H1 (cell line): ENCODE measurements around the gene SERAC1.

Experiments
- ATF3 ChIP-seq: IDR thresholded peaks from 2 replicates; pipeline ENCODE4 v1.6.1; 2011; ENCODE audit warnings: low read depth, mild to moderate bottlenecking, low read length; ENCODE audit not compliant: insufficient read depth
- BCL11A ChIP-seq, 2 experiments: IDR thresholded peaks; one replicate each; pipeline ENCODE4 v1.6.1; 2011; ENCODE audit warnings: low read depth in 2 of 2, low read length in 2 of 2, mild to moderate bottlenecking in 2 of 2
- CHD7 ChIP-seq: fragments of 300-600 bp; sonication (generic); IDR thresholded peaks from 2 replicates; pipeline ENCODE4 v1.7.1; 2012; ENCODE audit warnings: low read length, moderate library complexity, mild to moderate bottlenecking, inconsistent platforms; ENCODE audit not compliant: insufficient replicate concordance
- CTCF ChIP-seq, 3 experiments: IDR thresholded peaks; 1 replicate in 2 of 3; 2 replicates in 1 of 3; pipeline versions ENCODE4 v1.5.1 to v1.6.1; 2011; ENCODE audit warnings: low read length in 3 of 3, mild to moderate bottlenecking in 3 of 3, inconsistent platforms in 2 of 3, low read depth in 1 of 3, moderate library complexity in 1 of 3; ENCODE audit not compliant: insufficient read depth in 1 of 3; ENCODE audit errors: control extremely low read depth in 1 of 3
- EP300 ChIP-seq, 2 experiments: IDR thresholded peaks; 1 replicate in 1 of 2; 2 replicates in 1 of 2; pipeline ENCODE4 v1.6.1; 2011 to 2012; ENCODE audit warnings: low read depth in 2 of 2, low read length in 2 of 2, mild to moderate bottlenecking in 2 of 2, borderline replicate concordance in 1 of 2, inconsistent platforms in 1 of 2, moderate library complexity in 1 of 2
- EZH2 ChIP-seq: fragments of 200-600 bp; sonication (generic); IDR thresholded peaks from 2 replicates; pipeline ENCODE4 v1.7.1; 2012; ENCODE audit warnings: low read depth, mild to moderate bottlenecking, moderate library complexity, low read length, inconsistent platforms; ENCODE audit not compliant: severe bottlenecking
- GTF2F1 ChIP-seq: IDR thresholded peaks from 2 replicates; pipeline ENCODE4 v1.6.1; 2012; ENCODE audit warnings: low read depth, low read length, improper control_type of control experiment, borderline replicate concordance
- JUND ChIP-seq: IDR thresholded peaks from 2 replicates; pipeline ENCODE4 v1.6.1; 2011; ENCODE audit warnings: mild to moderate bottlenecking, improper control_type of control experiment, low read length
- NANOG ChIP-seq: IDR thresholded peaks from 2 replicates; pipeline ENCODE4 v1.6.1; 2011; ENCODE audit warnings: low read length, low read depth, mild to moderate bottlenecking, inconsistent platforms; ENCODE audit not compliant: insufficient read depth, poor library complexity, severe bottlenecking
- SIN3A ChIP-seq, 2 experiments: IDR thresholded peaks in 1 of 2; conservative IDR thresholded peaks in 1 of 2; 2 replicates each; pipeline ENCODE4 v1.6.1; 2011 to 2012; ENCODE audit warnings: low read length in 2 of 2, improper control_type of control experiment in 1 of 2, low read depth in 1 of 2, mild to moderate bottlenecking in 1 of 2
- SUZ12 ChIP-seq: fragments of 200-600 bp; sonication (generic); IDR thresholded peaks from 2 replicates; pipeline ENCODE4 v1.6.1; 2012; ENCODE audit warnings: mild to moderate bottlenecking, inconsistent platforms, low read length, moderate library complexity, mixed read lengths
- TAF7 ChIP-seq: optimal IDR thresholded peaks from 2 replicates; pipeline ENCODE3; 2011; ENCODE audit warnings: low read depth, mild to moderate bottlenecking, inconsistent platforms, low read length, moderate library complexity, borderline replicate concordance
- ZNF274 ChIP-seq: IDR thresholded peaks from 2 replicates; pipeline ENCODE4 v1.7.0; 2012; ENCODE audit warnings: low read length, borderline replicate concordance; ENCODE audit errors: extremely low read depth

GRCh38 chr6:158060455-158061360 lies 107.4 kb downstream of the SERAC1 start:
- TF ChIP-seq CHD7 (no peak), CTCF (IDR thresholded peaks at IDR 0.05; ENCODE audit: control extremely low read depth in 1 of 3, insufficient read depth in 1 of 3, low read depth in 1 of 3, low read length in 3 of 3) (no peak), BCL11A (IDR thresholded peaks at IDR 0.05; ENCODE audit: low read depth in 2 of 2, low read length in 2 of 2) (no peak), ZNF274 (no peak), SUZ12 (no peak), EP300 (IDR thresholded peaks at IDR 0.05; ENCODE audit: borderline replicate concordance in 1 of 2, low read depth in 2 of 2, low read length in 2 of 2) (0 out of 3 replicates have a peak, but pooled peaks of 1 of the 2 experiments have one; percentile 21), TAF7 (no peak), NANOG (no peak), SIN3A (conservative IDR thresholded peaks at IDR 0.05 in 1 of 2, IDR thresholded peaks at IDR 0.05 in 1 of 2; ENCODE audit: low read depth in 1 of 2, low read length in 2 of 2) (no peak), EZH2 (no peak), GTF2F1 (no peak), ATF3 (no peak), JUND (no peak)
